Neural crest cell (in vitro differentiated cells): ENCODE data around the gene IL22RA1. TPM values are rescaled to one million over a fixed set of nuclear protein-coding genes. Genes with fewer than 3 reads are reported as not detected.

ENCODE experiments used
- DNase-seq: peaks from one replicate; pipeline ENCODE4 v3.0.0; 2021; ENCODE audit warnings: low read depth, mixed read lengths, low spot score
- H3K27ac Mint-ChIP-seq: one replicate; pipeline ENCODE4 v1.8.0; 2021; ENCODE audit warnings: mild to moderate bottlenecking, mixed read lengths; ENCODE audit not compliant: unreplicated experiment
- H3K27me3 Mint-ChIP-seq: 2 replicates; pipeline ENCODE4 v1.8.0; 2021; ENCODE audit warnings: low read depth, mild to moderate bottlenecking, mixed read lengths
- H3K36me3 Mint-ChIP-seq: 2 replicates; pipeline ENCODE4 v1.8.0; 2021; ENCODE audit warnings: low read depth, mild to moderate bottlenecking, mixed read lengths
- H3K4me1 Mint-ChIP-seq: 2 replicates; pipeline ENCODE4 v1.8.0; 2021; ENCODE audit warnings: mixed read lengths
- H3K4me3 Mint-ChIP-seq: one replicate; pipeline ENCODE4 v1.8.0; 2021; ENCODE audit warnings: mild to moderate bottlenecking, mixed read lengths
- H3K9me3 Mint-ChIP-seq: 2 replicates; pipeline ENCODE4 v1.8.0; 2021; ENCODE audit warnings: mixed read lengths
- total RNA-seq: library from RNA; stranded (reverse); gene quantifications from 2 replicates; pipeline ENCODE4 v1.2.1, GENCODE V29; 2021
- TF ChIP-seq, protein P1 (sequence below): fragments of 200-600 bp; sonication (generic); conservative IDR thresholded peaks from 2 replicates; pipeline ENCODE4 v1.5.0; 2021; ENCODE audit warnings: antibody characterized with exemption, mild to moderate bottlenecking

The IL22RA1 gene
- total RNA-seq, 1 donor from 2014 or later: not detected

DNA sequence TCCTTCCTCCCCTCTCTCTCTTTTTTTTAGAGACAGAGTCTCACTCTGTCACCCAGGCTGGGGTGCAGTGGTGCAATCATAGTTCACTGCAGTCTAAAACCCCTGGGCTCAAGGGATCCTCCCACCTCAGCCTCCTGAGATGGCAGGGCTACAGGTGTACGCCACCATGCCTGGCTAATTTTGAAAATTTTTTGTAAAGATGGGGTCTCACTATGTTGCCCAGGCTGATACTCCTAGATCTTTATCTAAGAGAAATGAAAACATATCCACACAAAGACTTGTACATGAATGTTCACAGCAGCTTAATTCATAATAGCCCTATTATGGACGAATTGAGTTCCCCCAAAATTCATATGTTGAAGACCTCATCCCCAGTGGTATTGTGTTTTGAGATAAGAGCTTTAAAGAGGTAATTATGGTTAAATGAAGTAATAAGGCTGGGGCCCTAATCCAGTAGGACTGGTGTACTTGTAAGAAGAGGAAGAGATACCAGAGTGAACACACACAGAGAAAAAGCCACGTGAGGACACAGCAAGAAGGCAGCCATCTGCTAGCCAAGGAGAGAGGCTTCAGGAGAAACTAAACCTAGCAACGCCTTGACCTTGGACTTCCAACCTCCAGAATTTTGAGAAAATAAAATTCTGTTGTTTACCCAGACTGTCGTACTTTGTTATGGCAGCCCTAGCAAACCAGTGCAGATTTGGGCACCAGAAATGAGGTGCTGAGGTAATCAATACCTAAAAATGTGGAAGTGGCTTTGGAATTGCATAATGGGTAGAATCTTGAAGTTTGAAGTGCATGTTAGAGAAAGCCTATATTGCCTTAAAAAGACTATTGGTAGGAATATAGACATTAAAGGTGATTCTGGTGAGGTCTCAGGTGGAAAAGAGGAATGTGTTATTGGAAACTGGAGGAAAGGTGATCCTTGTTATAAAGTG, 31.0 kb upstream of the IL22RA1 start:
- Mint-ChIP-seq H3K27me3 (peaks cover 22% of the 10 kb centered on the region), H3K9me3 (no peaks in the 10 kb centered on the region), H3K4me1 (no peaks in the 10 kb centered on the region), H3K4me3 (no peak overlapping the region), H3K27ac (no peak overlapping the region), H3K36me3 (no peaks in the 10 kb centered on the region)
- TF ChIP-seq, protein P1, sequence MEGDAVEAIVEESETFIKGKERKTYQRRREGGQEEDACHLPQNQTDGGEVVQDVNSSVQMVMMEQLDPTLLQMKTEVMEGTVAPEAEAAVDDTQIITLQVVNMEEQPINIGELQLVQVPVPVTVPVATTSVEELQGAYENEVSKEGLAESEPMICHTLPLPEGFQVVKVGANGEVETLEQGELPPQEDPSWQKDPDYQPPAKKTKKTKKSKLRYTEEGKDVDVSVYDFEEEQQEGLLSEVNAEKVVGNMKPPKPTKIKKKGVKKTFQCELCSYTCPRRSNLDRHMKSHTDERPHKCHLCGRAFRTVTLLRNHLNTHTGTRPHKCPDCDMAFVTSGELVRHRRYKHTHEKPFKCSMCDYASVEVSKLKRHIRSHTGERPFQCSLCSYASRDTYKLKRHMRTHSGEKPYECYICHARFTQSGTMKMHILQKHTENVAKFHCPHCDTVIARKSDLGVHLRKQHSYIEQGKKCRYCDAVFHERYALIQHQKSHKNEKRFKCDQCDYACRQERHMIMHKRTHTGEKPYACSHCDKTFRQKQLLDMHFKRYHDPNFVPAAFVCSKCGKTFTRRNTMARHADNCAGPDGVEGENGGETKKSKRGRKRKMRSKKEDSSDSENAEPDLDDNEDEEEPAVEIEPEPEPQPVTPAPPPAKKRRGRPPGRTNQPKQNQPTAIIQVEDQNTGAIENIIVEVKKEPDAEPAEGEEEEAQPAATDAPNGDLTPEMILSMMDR: no peak
- no peak for DNase-seq

DNA sequence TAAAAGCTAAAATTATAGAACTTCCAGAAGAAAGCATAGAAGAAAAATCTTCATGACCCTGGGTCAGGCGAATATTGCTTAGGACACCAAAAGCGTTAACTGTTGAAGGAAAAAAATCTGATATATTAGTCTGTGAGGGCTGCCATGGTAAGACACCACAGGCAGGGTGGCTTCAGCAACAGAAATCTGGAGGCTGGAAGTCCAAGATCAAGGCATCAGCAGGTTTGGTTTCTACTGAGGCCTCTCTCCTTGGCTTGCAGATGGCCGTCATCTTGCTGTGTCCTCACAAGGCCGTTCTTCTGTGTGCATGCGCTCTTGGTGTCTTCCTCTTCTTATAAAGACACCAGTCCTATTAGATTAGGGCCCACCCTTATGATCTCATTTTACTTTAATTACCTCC, 29.7 kb upstream of the IL22RA1 start:
- TF ChIP-seq, protein P1: no peak
- peaks cover 22% of the 10 kb centered on the region for H3K27me3 Mint-ChIP-seq
- H3K27ac Mint-ChIP-seq: no peak overlapping the region
- no peaks in the 10 kb centered on the region for H3K9me3 Mint-ChIP-seq
- no peaks in the 10 kb centered on the region for H3K36me3 Mint-ChIP-seq
- no peaks in the 10 kb centered on the region for H3K4me1 Mint-ChIP-seq
- no peak overlapping the region for H3K4me3 Mint-ChIP-seq
- DNase-seq: no peak

DNA sequence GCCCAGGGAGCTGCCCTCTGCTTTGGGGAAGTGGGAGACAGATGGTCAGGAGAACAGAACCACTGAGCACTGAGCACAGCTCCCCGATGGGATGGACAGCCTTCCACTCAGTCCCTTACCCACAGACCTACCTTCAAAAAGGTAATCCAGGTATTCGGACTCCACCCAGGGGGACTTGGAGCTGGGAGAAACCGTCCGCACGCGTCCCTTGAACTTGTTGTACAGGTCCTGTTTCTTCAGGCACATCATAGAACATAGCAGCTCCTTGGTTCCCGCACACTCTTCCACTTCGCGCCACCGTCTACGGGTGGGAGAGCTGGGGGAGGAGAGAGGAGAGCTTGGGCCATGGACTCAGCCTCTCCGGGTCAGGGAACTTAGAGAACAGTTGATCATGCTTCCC, 26.3 kb upstream of the IL22RA1 start:
- no peaks in the 10 kb centered on the region for H3K9me3 Mint-ChIP-seq
- no peak for DNase-seq
- peaks cover 12% of the 10 kb centered on the region for H3K27me3 Mint-ChIP-seq
- H3K36me3 Mint-ChIP-seq: no peaks in the 10 kb centered on the region
- H3K4me3 Mint-ChIP-seq: no peak overlapping the region
- TF ChIP-seq, protein P1: no peak
- no peak overlapping the region for H3K27ac Mint-ChIP-seq
- H3K4me1 Mint-ChIP-seq: no peaks in the 10 kb centered on the region

DNA sequence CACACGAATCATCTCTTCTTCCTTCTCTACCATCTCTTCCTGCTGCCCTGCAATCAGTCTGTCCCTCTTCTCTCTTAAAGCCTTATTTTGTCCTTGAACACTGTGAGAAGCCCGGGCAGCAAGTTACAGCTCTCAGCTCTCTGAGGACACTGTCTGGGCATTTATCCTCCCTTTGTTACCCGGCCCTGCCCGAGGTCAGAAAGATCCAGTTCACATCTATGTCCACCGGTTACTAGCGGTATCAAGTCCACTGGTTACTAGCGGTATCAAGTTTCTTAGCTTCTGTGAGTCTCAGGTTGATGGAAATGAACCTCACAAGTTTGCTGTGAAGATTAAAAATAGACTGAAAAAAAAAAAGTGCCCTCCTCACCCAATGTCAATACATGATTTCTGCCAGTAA, 25.3 kb upstream of the IL22RA1 start:
- Mint-ChIP-seq H3K9me3 (no peaks in the 10 kb centered on the region), H3K27me3 (peaks cover 4% of the 10 kb centered on the region), H3K4me1 (no peaks in the 10 kb centered on the region), H3K27ac (no peak overlapping the region), H3K4me3 (no peak overlapping the region), H3K36me3 (no peaks in the 10 kb centered on the region)
- TF ChIP-seq, protein P1: no peak
- no peak for DNase-seq

DNA sequence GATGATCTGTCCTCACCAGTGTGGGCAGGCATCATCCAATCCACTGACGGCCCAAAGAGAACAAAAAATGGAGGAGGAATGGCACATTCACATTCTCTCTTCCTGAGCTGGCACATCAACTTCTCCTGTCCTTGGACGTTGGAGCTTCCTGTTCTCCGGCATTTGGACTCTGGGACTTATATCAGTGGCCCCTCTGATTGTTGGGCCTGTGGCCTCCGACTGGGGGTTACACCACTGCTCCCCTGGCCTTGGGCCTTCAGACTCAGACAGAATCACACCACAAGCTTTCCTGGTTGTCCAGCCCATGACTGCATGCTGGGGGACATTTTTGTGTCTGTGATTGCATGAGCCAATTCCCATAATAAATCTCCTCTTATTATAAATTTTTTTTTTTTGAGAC, 24.1 kb upstream of the IL22RA1 start:
- TF ChIP-seq, protein P1: no peak
- no peaks in the 10 kb centered on the region for H3K36me3 Mint-ChIP-seq
- no peaks in the 10 kb centered on the region for H3K9me3 Mint-ChIP-seq

More for the DNA sequence above, 24.1 kb upstream of the IL22RA1 start:
- Mint-ChIP-seq H3K27ac (no peak overlapping the region), H3K4me3 (no peak overlapping the region), H3K27me3 (peaks cover 4% of the 10 kb centered on the region), H3K4me1 (no peaks in the 10 kb centered on the region)
- DNase-seq: no peak
